ENCODE measurements around the gene STIP1. TPM values are rescaled to one million over a fixed set of nuclear protein-coding genes. Genes with fewer than 3 reads are reported as not detected.

STIP1 gene
- total RNA-seq, 1 donor from 2014 or later: 252 TPM

GRCh38 chr11:64253481-64253880 lies 67.5 kb downstream of the STIP1 start:
- Histone ChIP-seq H4K20me1 (ENCODE audit: low read depth) (peaks cover 25% of the 10 kb centered on the region), H2AFZ (replicated peaks) (no peak overlapping the region), H3K9me3 (ENCODE audit: low read depth) (no peaks in the 10 kb centered on the region), H3F3A (ENCODE audit: low read depth) (peaks cover 34% of the 10 kb centered on the region), H3K4me2 (no peak overlapping the region), H3K4me1 (peaks cover 28% of the 10 kb centered on the region), H3K27ac (no peak overlapping the region), H3K36me3 (no peaks in the 10 kb centered on the region), H3K9ac (no peak overlapping the region), H3K4me3 (no peak overlapping the region), H3K79me2 (ENCODE audit: low read depth) (peaks cover 11% of the 10 kb centered on the region), H3K27me3 (no peaks in the 10 kb centered on the region)
- Mint-ChIP-seq H3K4me1 (peaks cover 35% of the 10 kb centered on the region), H3K36me3 (peaks cover 6% of the 10 kb centered on the region), H3K9me3 (no peaks in the 10 kb centered on the region), H3K27me3 (ENCODE audit: insufficient read depth, low read depth) (peaks cover 15% of the 10 kb centered on the region), H3K27ac (no peak overlapping the region), H3K4me3 (peak overlapping the region; percentile 95)
- TF ChIP-seq EZH2phosphoT487 (IDR thresholded peaks at IDR 0.05) (no peak), CTCF (IDR thresholded peaks at IDR 0.05) (no peak), EZH2 (IDR thresholded peaks at IDR 0.05) (no peak)
- DNase-seq (ENCODE audit: low spot score): no peak

Other genes starting within 250 kb of the STIP1 start
- 38.7 and 40.4 TPM in 2 replicates for gene NAA40, start 247.2 kb upstream of the STIP1 start, total RNA-seq (ENCODE audit: low replicate concordance)
- gene COX8A, start 211.6 kb upstream of the STIP1 start, total RNA-seq (ENCODE audit: low replicate concordance): 86.0 and 337 TPM in 2 replicates
- gene OTUB1, start 199.7 kb upstream of the STIP1 start, total RNA-seq (ENCODE audit: low replicate concordance): 51.3 and 84.8 TPM in 2 replicates
- 0.11 and 0.12 TPM in 2 replicates for gene FLRT1, start 150.2 kb upstream of the STIP1 start, total RNA-seq (ENCODE audit: low replicate concordance)
- gene MACROD1, start 20.1 kb upstream of the STIP1 start, total RNA-seq (ENCODE audit: low replicate concordance): 11.9 and 27.8 TPM in 2 replicates
- 0.31 TPM in 1 of 2 replicates, not detected in the other for gene FERMT3, start 20.6 kb downstream of the STIP1 start, total RNA-seq (ENCODE audit: low replicate concordance)
- gene TRPT1, start 40.0 kb downstream of the STIP1 start, total RNA-seq (ENCODE audit: low replicate concordance): 17.5 and 63.4 TPM in 2 replicates
- 23.5 and 28.8 TPM in 2 replicates for gene NUDT22, start 40.1 kb downstream of the STIP1 start, total RNA-seq (ENCODE audit: low replicate concordance)
- 3.9 and 18.1 TPM in 2 replicates for gene DNAJC4, start 44.4 kb downstream of the STIP1 start, total RNA-seq (ENCODE audit: low replicate concordance)
- gene VEGFB, start 48.4 kb downstream of the STIP1 start, total RNA-seq (ENCODE audit: low replicate concordance): 2.3 and 6.8 TPM in 2 replicates
- gene FKBP2, start 54.9 kb downstream of the STIP1 start, total RNA-seq (ENCODE audit: low replicate concordance): 5.3 and 25.1 TPM in 2 replicates
- gene PPP1R14B, start 60.8 kb downstream of the STIP1 start, total RNA-seq (ENCODE audit: low replicate concordance): 107 and 167 TPM in 2 replicates
- gene PLCB3, start 65.4 kb downstream of the STIP1 start, total RNA-seq (ENCODE audit: low replicate concordance): 15.6 and 43.4 TPM in 2 replicates
- gene BAD, start 98.5 kb downstream of the STIP1 start, total RNA-seq (ENCODE audit: low replicate concordance): 19.0 and 49.6 TPM in 2 replicates
- gene GPR137, start 99.7 kb downstream of the STIP1 start, total RNA-seq (ENCODE audit: low replicate concordance): 4.9 and 30.8 TPM in 2 replicates
- 0.19 TPM in 1 of 2 replicates, not detected in the other for gene KCNK4, start 105.1 kb downstream of the STIP1 start, total RNA-seq (ENCODE audit: low replicate concordance)
- gene CATSPERZ, start 114.2 kb downstream of the STIP1 start, total RNA-seq (ENCODE audit: low replicate concordance): 0.22 TPM in 1 of 2 replicates, not detected in the other
- 5.5 and 22.0 TPM in 2 replicates for gene ESRRA, start 119.4 kb downstream of the STIP1 start, total RNA-seq (ENCODE audit: low replicate concordance)
- gene TRMT112, start 131.4 kb downstream of the STIP1 start, total RNA-seq (ENCODE audit: low replicate concordance): 257 and 284 TPM in 2 replicates
- gene PRDX5, start 131.9 kb downstream of the STIP1 start, total RNA-seq (ENCODE audit: low replicate concordance): 111 and 182 TPM in 2 replicates
- gene CCDC88B, start 154.0 kb downstream of the STIP1 start, total RNA-seq (ENCODE audit: low replicate concordance): 0.62 and 9.0 TPM in 2 replicates
- gene RPS6KA4, start 173.0 kb downstream of the STIP1 start, total RNA-seq (ENCODE audit: low replicate concordance): 12.7 and 16.9 TPM in 2 replicates